Spleen (tissue), 7 donors: ENCODE measurements around the gene PITRM1.

Source experiments
- CTCF ChIP-seq, 11 experiments: fragments of 200-600 bp in 7 of 11; fragments of 450-650 bp in 4 of 11; sonication (generic) in 4 of 11; IDR thresholded peaks in 8 of 11; conservative IDR thresholded peaks in 3 of 11; 1 replicate in 7 of 11; 2 replicates in 4 of 11; pipeline versions ENCODE4 v1.4.0 to v1.8.0; 2016 to 2021; ENCODE audit warnings: antibody characterized with exemption in 11 of 11, inconsistent platforms in 4 of 11, mild to moderate bottlenecking in 1 of 11
- POLR2A ChIP-seq, 3 donors: fragments of 450-650 bp; IDR thresholded peaks; one replicate each; pipeline ENCODE4 v1.5.1; 2017; ENCODE audit warnings: antibody characterized with exemption in 3 of 3, mild to moderate bottlenecking in 1 of 3
- donor health status: DM: no; HTN: no; CAD: no; lungs with moderate emphysema.
- donor health status: DM: no; HTN: no; CAD: no.
- donor health status: DM: no; HTN: no; CAD: no.

GRCh38 chr10:3179174-3179573 is 6.6 kb upstream of the PITRM1 start:
- no peak for TF ChIP-seq POLR2A (IDR thresholded peaks at IDR 0.05)
- TF ChIP-seq CTCF (IDR thresholded peaks at IDR 0.05 in 8 of 11, conservative IDR thresholded peaks at IDR 0.05 in 3 of 11): no peak
